Head of caudate nucleus (tissue), 42 donors: ENCODE results near the gene LECT2.

Experiments
- DNase-seq, 42 donors: peaks; one replicate each; pipeline versions ENCODE4 v3.0.0 to v3.0.0-alpha.2; 2020 to 2021; ENCODE audit warnings: mixed read lengths in 7 of 42
- intact Hi-C: fragments of 100-400 bp; cut with DNase I; formaldehyde crosslinking; loops from one replicate; pipeline ENCODE4 v1.15.0; 2022

LECT2 gene

GRCh38 chr5:135980620-135981019, 25.8 kb upstream of the LECT2 start:
- DNase-seq, result no peak
- intact Hi-C loops, result no loop called here

- intact Hi-C loops, result no loop called here
- no peak for DNase-seq
These were observed 24.7 kb upstream of the LECT2 start for GRCh38 chr5:135979510-135979909.

GRCh38 chr5:135978993-135979392, 24.2 kb upstream of the LECT2 start:
- intact Hi-C loops, result no loop called here
- DNase-seq, result no peak

- intact Hi-C loops, result no loop called here
These were observed 23.4 kb upstream of the LECT2 start for GRCh38 chr5:135978212-135978631.

GRCh38 chr5:135977375-135977928, 22.7 kb upstream of the LECT2 start:
- DNase-seq, result peak in 41 of 42 donors; percentile 12 to 79 (median 51)
- intact Hi-C loops, result loop anchor here (2.0 kb wide), 1 partner anchor 65 kb away; no protein-coding TSS in a partner anchor

More at GRCh38 chr5:135978212-135978631, 23.4 kb upstream of the LECT2 start:
- DNase-seq, result no peak

- intact Hi-C loops, result loop anchor here (2.0 kb wide), 1 partner anchor 63 kb away; no protein-coding TSS in a partner anchor
- DNase-seq, result no peak
These were observed 21.4 kb upstream of the LECT2 start for GRCh38 chr5:135976216-135976615.

- DNase-seq, result no peak
- intact Hi-C loops, result no loop called here
These were observed 20.3 kb upstream of the LECT2 start for GRCh38 chr5:135975122-135975521.

- intact Hi-C loops, result no loop called here
- no peak for DNase-seq
These were observed 19.3 kb upstream of the LECT2 start for GRCh38 chr5:135974021-135974600.

GRCh38 chr5:135973323-135974020, 18.7 kb upstream of the LECT2 start:
- no peak for DNase-seq
- intact Hi-C loops, result no loop called here

GRCh38 chr5:135971701-135972100, 16.9 kb upstream of the LECT2 start:
- intact Hi-C loops, result no loop called here
- DNase-seq, result no peak

- DNase-seq, result no peak
- intact Hi-C loops, result no loop called here
These were observed 12.0 kb upstream of the LECT2 start for GRCh38 chr5:135966790-135967189.

- intact Hi-C loops, result no loop called here
- no peak for DNase-seq
These were observed 11.4 kb upstream of the LECT2 start for GRCh38 chr5:135966165-135966564.

GRCh38 chr5:135965504-135965903, 10.7 kb upstream of the LECT2 start:
- intact Hi-C loops, result no loop called here
- DNase-seq, result no peak

GRCh38 chr5:135964670-135965320, 10.0 kb upstream of the LECT2 start:
- no peak for DNase-seq
- intact Hi-C loops, result no loop called here

- DNase-seq, result no peak
- intact Hi-C loops, result no loop called here
These were observed 742 bp upstream of the LECT2 start for GRCh38 chr5:135955525-135955924.

- intact Hi-C loops, result no loop called here
- no peak for DNase-seq
These were observed 933 bp downstream of the LECT2 start for GRCh38 chr5:135953850-135954249.

- intact Hi-C loops, result no loop called here
- no peak for DNase-seq
These were observed 2.1 kb downstream of the LECT2 start for GRCh38 chr5:135952683-135953082.

GRCh38 chr5:135951807-135952206, 3.0 kb downstream of the LECT2 start:
- intact Hi-C loops, result no loop called here
- no peak for DNase-seq

GRCh38 chr5:135951257-135951656, 3.5 kb downstream of the LECT2 start:
- DNase-seq, result no peak
- intact Hi-C loops, result no loop called here

- intact Hi-C loops, result no loop called here
- DNase-seq, result no peak
These were observed 4.2 kb downstream of the LECT2 start for GRCh38 chr5:135950611-135951010.
